ENCODE measurements around the gene CHD5.

The CHD5 gene

DNA sequence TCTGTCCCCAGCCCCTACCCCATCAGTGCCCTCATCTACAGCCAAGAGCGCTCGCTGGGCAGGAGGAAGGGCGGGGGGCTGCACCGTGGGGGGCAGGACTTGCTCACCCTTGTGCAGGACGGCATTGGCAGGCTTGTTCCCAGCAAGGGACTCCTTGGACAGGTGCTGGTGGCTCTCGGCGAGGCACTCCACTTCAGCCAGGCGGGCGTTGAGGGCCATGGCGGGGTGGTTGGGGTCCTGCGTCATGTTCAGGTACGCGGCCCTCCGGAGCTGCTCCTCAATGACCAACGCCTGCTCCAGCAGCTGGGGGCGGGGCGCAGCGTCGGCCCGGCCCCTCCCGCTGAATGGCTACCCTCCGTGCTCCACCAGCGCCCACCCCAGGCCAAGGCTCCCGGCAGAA, 70.4 kb downstream of the CHD5 start:
- DNase-seq, result no peak

GRCh38 chr1:6108937-6109614, 71.0 kb downstream of the CHD5 start:
- DNase-seq, result peak; percentile 50 to 82

DNA sequence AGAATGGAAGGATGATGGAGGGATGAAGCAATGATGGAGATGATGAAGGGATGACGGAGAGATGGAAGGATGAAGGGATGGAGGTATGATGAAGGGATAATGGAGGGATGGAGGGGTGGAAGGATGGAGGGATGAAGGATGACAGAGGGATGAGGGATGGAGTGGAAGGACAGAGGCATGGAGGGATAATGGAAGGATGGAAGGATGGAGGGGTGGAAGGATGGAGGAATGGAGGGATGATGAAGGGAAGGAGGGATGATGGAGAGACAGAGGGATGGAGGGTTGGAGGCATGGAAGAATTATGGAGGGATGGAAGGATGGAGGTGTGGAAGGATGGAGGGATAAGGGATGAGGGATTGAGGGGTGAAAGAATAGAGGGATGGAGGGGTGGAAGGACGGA, 71.6 kb downstream of the CHD5 start:
- DNase-seq, result no peak

- DNase-seq, result no peak
Measured at GRCh38 chr1:6107409-6108356, 72.4 kb downstream of the CHD5 start.

DNA sequence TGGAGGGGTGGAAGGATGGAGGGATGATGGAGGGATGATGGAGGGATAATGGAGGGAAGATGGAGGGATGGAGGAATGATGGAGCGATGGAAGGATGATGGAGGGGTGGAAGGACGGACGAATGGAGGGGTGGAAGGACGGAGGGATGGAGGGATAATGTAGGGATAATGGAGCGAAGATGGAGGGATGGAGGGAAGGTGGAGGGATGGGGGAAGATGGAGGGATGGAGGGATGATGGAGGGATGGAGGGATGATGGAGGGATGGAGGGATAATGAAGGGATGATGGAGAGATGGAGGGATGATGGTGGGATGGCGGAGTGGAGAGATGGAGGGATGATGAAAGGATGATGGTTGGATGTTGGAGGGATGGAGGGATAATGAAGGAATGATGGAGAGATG, 73.1 kb downstream of the CHD5 start:
- DNase-seq, result no peak

DNA sequence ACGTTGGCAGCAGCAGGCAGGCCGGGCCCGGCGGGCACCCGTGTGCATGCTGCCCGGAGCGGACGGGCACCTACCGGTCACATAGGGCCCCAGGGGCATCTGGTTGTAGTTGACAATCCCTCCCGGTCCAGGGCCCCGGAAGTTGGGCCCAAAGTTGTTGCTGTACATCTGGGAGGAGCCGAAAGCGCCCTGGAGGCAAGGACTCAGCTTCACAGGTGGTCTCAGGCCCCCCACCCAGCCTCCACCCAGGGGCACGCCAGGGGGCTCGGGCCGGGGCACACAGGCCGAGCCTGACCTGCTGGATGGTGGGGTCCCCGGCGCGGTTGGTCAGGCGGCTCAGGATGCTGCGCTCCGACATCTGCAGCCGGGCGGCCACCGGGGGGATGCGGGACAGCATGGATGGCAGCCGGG, 73.8 kb downstream of the CHD5 start:
- no peak for DNase-seq

DNA sequence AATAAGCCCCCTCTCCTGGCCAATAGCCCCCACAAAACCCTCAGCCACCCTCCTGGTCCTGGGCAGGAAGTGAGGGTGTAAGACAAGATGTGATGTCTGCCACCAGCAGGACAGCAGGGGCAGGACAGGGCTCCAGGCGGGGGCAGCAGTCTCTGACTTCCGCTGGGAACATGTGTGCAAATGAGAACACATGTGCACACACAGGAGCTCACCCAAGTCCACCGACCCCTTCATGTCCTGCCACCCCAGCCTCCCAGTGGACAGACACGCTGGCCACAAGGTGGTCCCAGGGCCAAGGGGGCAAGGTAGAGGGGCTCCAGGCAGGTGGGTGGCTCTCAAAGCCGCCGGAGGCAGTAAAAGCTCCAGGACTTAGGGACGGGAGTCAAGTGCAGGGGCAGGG, 74.4 kb downstream of the CHD5 start:
- peak in 1 of 2 experiments; percentile 35 for DNase-seq

GRCh38 chr1:6105218-6105679, 74.9 kb downstream of the CHD5 start:
- peak in 1 of 2 experiments; percentile 82 for DNase-seq

DNA sequence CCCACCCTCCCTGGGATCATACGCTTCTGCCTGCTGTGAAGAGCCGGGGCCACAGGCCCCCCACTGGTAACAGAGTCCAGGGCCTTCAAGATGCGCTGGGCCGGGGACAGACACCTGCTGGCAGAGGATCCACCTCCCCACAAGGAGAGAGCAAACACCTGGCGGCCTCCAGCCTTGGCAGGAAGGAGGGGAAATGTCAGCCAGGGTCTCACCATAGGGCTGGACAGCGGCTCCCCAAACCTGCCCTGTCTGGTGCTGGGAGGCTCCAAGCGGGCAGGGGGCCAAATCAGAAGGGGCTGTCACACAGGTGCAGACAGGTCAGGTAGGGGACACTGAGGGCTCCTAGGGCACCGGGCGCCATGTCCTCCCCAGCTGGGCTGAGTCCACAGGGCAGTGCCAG, 75.5 kb downstream of the CHD5 start:
- no peak for DNase-seq

- DNase-seq, result no peak
Measured at GRCh38 chr1:6103854-6104530, 76.1 kb downstream of the CHD5 start.

DNA sequence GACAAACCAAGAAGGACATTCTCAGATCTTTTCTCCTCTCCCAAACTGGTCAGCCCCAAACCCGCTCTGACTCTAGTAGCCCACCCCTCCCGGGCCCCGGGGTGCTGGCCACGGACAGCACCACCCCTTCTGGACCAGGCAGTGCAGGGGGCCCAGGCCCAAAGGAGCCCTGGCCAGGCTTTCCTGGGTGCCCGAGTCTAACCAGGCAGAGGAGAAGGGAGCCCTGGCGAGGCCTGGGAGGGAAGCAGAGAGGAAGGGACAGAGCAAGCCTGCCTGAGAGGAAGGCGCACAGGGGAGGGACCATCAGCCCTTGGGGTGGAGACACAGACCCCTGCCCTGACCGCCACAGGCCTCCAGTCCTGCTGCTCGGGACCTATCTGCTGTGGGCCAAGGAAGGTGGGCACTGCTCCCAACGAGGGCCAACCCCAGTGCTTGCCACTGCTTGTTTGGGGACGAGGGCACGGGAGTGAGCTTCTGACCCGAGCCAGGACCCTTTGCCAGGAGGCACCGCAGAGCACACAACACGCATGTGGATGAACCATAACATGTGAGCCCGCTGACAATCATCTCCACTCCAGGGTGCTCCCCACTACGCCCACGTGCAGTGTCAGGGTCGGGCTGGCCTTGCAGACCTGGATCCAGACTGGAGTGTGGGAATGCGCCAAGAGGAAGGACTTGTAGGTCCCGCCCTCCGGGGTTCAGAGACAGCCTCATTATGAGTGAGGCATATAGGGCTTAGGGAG, 76.8 kb downstream of the CHD5 start:
- no peak for DNase-seq

- no peak for DNase-seq
Measured at GRCh38 chr1:6102532-6102845, 77.6 kb downstream of the CHD5 start.

DNA sequence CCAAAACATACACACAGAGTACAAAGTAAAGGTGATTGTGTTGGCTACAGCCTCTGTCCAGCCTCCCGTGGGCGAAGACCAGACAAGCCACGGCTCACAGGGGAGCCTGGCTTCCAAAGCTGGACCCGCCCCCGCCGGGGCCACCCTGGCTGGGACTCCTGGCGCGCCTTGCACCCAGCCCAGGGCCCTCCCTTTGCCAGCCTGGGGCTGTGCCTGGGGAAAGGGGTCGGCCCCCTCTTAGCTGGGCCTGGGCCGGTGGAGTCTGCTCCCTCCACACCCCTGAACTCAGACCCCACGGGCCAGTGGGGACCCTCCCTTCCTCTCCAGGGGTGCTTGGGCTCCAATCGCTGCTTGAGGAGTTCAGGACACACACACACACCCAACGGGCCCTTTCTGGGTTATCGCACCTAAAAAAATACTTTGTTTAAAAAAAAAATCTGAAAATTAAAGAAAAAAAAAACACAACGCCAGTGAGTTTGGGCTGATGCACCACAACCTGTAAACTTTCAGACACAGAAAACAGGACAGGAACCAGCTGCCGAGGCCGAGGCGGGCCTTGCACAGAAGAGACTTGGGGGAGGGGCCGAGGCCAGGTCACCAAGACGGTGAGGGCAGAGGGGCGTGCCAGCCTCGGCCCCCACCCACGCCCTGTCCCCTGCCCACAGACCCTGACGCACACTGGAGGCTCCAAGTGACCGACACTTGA, 78.1 kb downstream of the CHD5 start:
- no peak for DNase-seq

DNA sequence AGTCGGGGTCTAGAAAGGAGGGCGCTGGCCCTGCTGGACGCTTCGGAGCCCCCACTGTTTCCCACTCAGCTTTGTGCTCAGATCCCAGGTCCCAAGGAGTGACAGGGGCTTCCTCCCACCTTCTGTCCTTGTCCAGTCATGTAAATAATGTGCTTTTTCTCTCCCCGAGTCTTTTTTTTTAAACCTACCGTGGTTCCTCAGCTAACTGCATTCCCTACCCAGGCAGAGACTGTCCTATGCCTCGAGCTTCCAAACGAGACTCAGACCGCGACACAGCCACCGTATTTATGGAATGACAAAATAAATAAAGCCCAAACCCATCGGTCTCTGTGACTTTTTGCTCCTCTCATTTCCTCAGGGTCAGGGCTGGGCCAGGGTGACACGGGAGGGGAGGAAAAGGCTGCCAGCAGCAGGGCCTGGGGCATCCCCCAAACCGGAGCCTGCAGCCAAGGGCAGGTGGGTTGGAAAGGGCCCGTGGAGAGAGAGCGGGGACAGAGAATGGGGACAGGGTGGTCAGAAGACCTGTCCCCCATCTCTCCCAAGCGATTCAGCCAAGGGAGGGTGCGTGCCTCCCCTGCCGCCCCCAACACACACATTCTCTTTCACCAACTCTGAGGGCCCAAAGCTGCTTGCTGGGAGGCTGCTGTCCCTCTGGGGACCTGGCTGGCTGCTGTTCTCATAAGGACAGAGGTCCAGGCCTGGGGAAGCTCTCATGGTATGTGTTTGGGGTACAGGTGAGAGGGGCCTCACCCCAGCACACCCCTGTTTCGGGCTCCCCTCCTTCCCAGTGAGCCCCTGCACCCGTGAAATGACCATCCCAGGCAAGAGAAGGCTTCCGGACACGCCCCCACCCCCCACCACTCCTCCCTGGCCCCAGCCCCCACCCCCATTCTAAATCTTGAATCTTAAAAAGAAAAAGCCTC, 79.0 kb downstream of the CHD5 start:
- DNase-seq, result no peak

DNA sequence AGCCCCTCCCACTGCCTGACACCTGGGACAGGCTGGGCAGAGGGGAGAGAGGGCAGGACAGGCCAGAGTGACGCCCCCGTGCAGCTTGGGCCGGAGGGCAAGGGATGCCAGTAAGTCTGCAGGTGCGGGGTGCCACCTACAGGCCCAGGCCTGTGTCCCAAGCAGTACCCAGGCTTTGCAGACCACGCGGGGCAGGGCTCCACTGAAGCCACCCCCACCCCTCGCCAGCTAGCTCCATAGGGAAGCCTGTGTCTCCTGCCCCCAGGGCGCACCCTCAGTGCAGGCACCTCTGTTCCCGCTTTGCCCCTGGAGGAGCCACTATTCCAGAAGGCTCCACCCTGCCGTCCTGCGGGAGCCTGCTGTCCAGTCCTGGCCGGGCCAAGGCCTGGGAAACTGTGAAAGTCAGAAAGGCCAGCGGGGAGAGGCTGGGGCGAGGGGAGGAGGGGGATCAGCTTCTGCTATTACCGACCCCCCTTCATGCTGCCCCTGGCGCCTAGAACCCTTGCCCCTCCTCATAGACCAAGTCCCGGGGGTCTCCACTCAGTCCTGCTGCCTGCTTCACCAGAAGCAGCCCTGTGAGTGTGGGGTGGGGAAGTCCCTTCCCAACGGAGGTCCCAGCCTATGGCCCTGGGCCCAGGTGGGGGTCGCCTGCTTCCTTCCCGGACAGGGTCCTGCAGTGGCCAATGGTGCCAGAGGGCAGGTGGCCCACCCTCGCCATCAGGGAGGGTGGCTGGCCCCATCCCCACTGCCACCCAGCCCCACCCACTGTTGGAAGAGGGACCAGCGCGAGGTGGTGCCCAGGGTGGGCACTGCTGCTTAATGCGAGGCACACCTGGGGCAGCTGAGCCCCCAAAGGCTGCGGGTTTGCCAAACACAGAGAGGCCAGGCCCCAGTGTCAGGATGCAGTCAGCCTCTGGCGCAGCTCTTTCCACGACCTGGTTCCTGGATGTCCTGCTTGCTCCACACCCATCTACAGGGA, 80.0 kb downstream of the CHD5 start:
- DNase-seq, result peak in 1 of 2 experiments; percentile 44

DNA sequence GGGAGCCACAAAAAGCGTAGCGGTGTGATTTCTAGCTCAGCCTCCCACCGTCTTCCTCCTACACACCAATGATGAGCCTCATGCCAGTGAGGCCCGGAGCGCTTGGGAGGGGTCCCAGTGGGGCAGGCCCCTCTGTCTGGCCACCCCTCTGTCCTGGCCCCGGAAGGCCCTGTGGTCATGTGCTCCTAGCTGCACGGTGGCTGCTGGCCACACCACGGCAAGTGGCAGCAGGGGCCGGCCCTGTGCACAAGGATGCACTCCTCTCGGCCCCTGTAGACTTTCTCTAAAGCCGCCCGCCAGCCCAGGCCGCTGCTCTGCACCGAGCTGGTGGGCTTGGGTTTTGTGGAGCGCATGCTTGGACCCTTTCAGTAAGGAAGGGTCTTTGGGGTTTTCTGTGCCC, 80.8 kb downstream of the CHD5 start:
- no peak for DNase-seq

GRCh38 chr1:6098303-6099215, 81.6 kb downstream of the CHD5 start:
- DNase-seq, result no peak

- no peak for DNase-seq
Measured at GRCh38 chr1:6097824-6098223, 82.3 kb downstream of the CHD5 start.

DNA sequence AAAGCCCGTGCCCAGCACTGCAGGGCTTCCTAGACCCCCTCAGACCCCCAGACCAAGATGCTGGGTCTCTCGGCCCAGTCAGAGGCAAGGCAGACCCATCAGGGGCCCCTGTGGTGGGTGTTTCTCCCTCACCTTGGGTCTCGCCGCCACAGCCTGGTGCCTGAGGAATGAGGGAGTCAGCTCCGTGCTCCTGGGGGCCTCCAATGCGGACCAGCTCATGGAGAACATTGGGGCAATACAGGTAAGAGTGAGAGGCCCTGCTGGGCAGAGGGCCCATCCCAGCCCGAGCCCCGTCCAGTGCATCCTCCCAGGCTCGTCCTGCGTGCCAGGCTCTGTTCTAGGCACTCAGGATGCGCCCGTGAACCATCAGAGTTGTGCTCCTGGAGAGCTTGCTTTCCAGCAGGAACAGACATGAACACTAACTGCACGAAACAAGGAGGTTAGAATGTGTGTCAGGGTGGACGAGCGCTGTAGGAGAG, 83.0 kb downstream of the CHD5 start:
- no peak for DNase-seq
